ENCODE data around the gene NF1. TPM values are rescaled to one million over a fixed set of nuclear protein-coding genes. Genes with fewer than 3 reads are reported as not detected.
"Not testable (repeated sequence)": the region's sequence is repeated elsewhere in the genome, so short reads cannot be mapped to it uniquely, and the experiment has no call there.

Gene NF1
- total RNA-seq, 1 donor from 2014 or later, result 70.9 TPM

- DNase-seq, result not testable (repeated sequence)
Observed at GRCh38 chr17:31262923-31263322, 168.1 kb downstream of the NF1 start.

- no peak for DNase-seq
Observed at GRCh38 chr17:31266042-31266441, 171.3 kb downstream of the NF1 start.

- DNase-seq, result no peak
Observed at GRCh38 chr17:31269036-31269577, 174.3 kb downstream of the NF1 start.

GRCh38 chr17:31269578-31269983, 174.8 kb downstream of the NF1 start:
- peak; percentile 89 for DNase-seq

- no peak for DNase-seq
Observed at GRCh38 chr17:31272236-31272635, 177.5 kb downstream of the NF1 start.

- DNase-seq, result no peak
Observed at GRCh38 chr17:31272803-31273202, 178.0 kb downstream of the NF1 start.

- DNase-seq, result no peak
Observed at GRCh38 chr17:31273516-31273915, 178.7 kb downstream of the NF1 start.

GRCh38 chr17:31274252-31274651, 179.5 kb downstream of the NF1 start:
- peak; percentile 36 for DNase-seq

- DNase-seq, result no peak
Observed at GRCh38 chr17:31275116-31275515, 180.3 kb downstream of the NF1 start.

- DNase-seq, result no peak
Observed at GRCh38 chr17:31279401-31279800, 184.6 kb downstream of the NF1 start.

- no peak for DNase-seq
Observed at GRCh38 chr17:31281061-31281460, 186.3 kb downstream of the NF1 start.

GRCh38 chr17:31283841-31284240, 189.1 kb downstream of the NF1 start:
- DNase-seq, result no peak

- DNase-seq, result no peak
Observed at GRCh38 chr17:31286587-31286986, 191.8 kb downstream of the NF1 start.

- DNase-seq, result not testable (repeated sequence)
Observed at GRCh38 chr17:31287932-31288331, 193.2 kb downstream of the NF1 start.

- DNase-seq, result no peak
Observed at GRCh38 chr17:31289790-31290189, 195.0 kb downstream of the NF1 start.

GRCh38 chr17:31291820-31292219, 197.0 kb downstream of the NF1 start:
- no peak for DNase-seq

GRCh38 chr17:31293581-31293980, 198.8 kb downstream of the NF1 start:
- DNase-seq, result no peak

- DNase-seq, result no peak
Observed at GRCh38 chr17:31294231-31294630, 199.5 kb downstream of the NF1 start.

GRCh38 chr17:31294820-31295488, 200.2 kb downstream of the NF1 start:
- no peak for DNase-seq

- DNase-seq, result no peak
Observed at GRCh38 chr17:31295489-31295871, 200.7 kb downstream of the NF1 start.

- no peak for DNase-seq
Observed at GRCh38 chr17:31296142-31296541, 201.4 kb downstream of the NF1 start.

GRCh38 chr17:31297090-31297489, 202.3 kb downstream of the NF1 start, which contains the start of gene OMG:
OMG (minus strand) TSS chr17:31297239; CDS start chr17:31296331, 908 bp downstream.
- no peak for DNase-seq

- DNase-seq, result no peak
Observed at GRCh38 chr17:31299624-31300023, 204.8 kb downstream of the NF1 start.

- DNase-seq, result no peak
Observed at GRCh38 chr17:31307640-31308039, 212.9 kb downstream of the NF1 start.

All from skin of body (tissue), 2 donors.